AG09309 (cell line): ENCODE measurements around the gene CIITA.

ENCODE experiments used
- DNase-seq: peaks from one replicate; pipeline ENCODE4 v3.0.0-alpha.2; 2010; ENCODE audit warnings: low read depth
- H3K4me3 ChIP-seq: 2 replicates; pipeline ENCODE4 v1.5.1; 2011; ENCODE audit warnings: mild to moderate bottlenecking, low read depth, low read length, moderate library complexity; ENCODE audit not compliant: control insufficient read depth
- TF ChIP-seq, protein P1 (sequence below): IDR thresholded peaks from 2 replicates; pipeline ENCODE4 v1.5.1; 2011; ENCODE audit warnings: mild to moderate bottlenecking, low read depth, low read length, inconsistent platforms; ENCODE audit not compliant: insufficient read depth, control insufficient read depth; ENCODE audit errors: missing control alignments

The CIITA gene

GRCh38 chr16:10865991-10866966, 10.7 kb upstream of the CIITA start:
- no peak for DNase-seq
- H3K4me3 ChIP-seq, result no peak overlapping the region
- TF ChIP-seq, protein P1, sequence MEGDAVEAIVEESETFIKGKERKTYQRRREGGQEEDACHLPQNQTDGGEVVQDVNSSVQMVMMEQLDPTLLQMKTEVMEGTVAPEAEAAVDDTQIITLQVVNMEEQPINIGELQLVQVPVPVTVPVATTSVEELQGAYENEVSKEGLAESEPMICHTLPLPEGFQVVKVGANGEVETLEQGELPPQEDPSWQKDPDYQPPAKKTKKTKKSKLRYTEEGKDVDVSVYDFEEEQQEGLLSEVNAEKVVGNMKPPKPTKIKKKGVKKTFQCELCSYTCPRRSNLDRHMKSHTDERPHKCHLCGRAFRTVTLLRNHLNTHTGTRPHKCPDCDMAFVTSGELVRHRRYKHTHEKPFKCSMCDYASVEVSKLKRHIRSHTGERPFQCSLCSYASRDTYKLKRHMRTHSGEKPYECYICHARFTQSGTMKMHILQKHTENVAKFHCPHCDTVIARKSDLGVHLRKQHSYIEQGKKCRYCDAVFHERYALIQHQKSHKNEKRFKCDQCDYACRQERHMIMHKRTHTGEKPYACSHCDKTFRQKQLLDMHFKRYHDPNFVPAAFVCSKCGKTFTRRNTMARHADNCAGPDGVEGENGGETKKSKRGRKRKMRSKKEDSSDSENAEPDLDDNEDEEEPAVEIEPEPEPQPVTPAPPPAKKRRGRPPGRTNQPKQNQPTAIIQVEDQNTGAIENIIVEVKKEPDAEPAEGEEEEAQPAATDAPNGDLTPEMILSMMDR, result no peak

GRCh38 chr16:10867199-10867598, 9.8 kb upstream of the CIITA start:
- DNase-seq, result no peak
- TF ChIP-seq, protein P1, result no peak
- H3K4me3 ChIP-seq, result no peak overlapping the region

DNA sequence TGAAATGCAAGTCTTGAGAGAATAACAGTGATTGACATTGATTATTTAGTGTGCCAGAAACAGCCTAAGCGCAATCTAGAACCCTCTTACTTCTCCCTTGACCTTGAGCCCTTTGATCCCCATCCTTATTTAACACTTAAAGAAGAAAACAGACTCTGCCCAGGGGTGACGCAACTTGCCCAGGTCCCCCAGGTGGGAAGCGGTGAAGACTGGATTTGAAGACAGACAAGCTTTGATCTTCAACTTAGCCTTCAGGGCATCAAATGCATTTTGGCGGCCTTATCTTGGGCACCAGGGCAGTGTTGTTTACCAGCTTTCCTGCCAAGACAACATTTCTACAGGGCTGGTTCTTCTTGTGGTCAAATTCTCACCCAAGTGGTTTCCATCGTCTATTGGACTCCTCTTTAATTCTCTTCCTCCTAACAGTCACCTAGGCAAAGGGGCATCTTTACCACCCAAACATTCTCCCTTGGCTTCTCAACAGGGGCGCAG, 8.9 kb upstream of the CIITA start:
- no peak for DNase-seq
- no peak overlapping the region for H3K4me3 ChIP-seq
- TF ChIP-seq, protein P1, result no peak

DNA sequence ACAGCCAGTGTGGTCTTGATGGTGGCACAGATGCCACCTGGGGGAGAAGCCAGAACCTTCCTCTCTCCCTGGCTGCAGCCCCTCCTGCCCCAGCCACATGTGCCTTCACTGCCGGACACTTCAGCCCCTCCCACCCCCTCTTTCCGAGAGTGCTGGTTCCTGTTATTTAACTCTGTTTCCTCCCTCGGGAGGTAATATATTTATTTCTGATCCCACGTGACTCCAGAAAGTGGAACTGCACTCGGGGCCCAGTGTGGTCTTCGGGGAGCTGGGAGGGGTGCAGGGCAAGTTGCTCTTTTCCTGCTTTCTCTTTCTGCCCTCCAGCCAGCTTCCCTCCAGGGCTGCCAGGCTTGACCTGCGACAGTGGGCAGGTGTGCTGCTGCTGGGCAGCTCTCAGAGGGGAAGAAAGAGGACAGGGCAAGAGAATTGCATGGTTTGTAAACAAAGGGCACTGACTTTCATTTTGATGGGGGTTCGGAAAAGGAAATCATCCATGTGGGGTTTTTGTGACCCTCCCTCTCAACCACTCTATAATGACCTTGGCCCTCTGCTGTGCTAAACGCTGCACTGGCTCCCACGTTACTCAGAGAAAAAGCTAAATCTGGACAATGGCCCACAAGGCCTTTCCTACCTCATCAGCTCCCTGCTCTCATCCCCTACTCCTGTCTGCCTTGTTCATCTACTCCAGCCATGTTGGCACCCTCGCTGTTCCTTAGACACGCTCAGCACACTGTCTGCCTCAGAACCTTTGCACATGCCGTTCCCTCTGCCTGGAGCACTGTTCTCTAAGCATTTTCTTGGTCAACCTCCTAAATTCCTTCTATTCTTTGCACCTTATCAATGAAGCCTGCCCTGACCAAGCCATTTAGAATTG, 8.2 kb upstream of the CIITA start:
- TF ChIP-seq, protein P1, result no peak
- H3K4me3 ChIP-seq, result no peak overlapping the region
- DNase-seq, result no peak

GRCh38 chr16:10870137-10870776, 6.7 kb upstream of the CIITA start:
- TF ChIP-seq, protein P1, result no peak
- DNase-seq, result no peak

DNA sequence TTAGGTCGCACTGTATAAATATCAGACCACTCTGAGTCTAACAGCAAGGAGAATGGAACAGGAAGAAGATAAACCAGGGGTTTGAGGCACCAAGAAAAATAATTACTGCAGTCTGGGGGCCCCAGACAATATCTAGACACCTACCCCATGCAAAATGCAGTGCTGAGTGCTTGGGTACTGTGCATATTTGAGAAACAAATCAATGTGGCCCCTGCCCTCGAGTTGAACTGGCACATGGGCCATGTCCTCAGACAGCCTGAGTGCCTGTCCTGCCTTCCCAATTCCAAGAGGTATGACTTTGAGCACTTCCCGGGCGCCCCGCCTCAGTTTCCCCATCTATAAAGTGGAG, 6.2 kb upstream of the CIITA start:
- DNase-seq, result no peak
- TF ChIP-seq, protein P1, result no peak
- H3K4me3 ChIP-seq, result no peak overlapping the region

More at GRCh38 chr16:10870137-10870776, 6.7 kb upstream of the CIITA start:
- no peak overlapping the region for H3K4me3 ChIP-seq
